Small intestine (tissue), 7 donors: ENCODE results near the gene CERKL. TPM values are rescaled to one million over a fixed set of nuclear protein-coding genes. Genes with fewer than 3 reads are reported as not detected.

Experiments
- DNase-seq, 2 donors: peaks; one replicate each; pipeline versions ENCODE4 v3.0.0 to v3.0.0-alpha.2; 2013
- FAIRE-seq: peaks from 2 replicates; lab custom pipeline; 2012; peaks lifted over from hg19 to GRCh38; lab: Jason Lieb, UNC
- H3K27ac ChIP-seq, 3 donors: one replicate each; pipeline ENCODE4 v1.5.1; 2013; ENCODE audit warnings: low read length in 2 of 3, mild to moderate bottlenecking in 2 of 3, control low read depth in 1 of 3, inconsistent platforms in 1 of 3, low read depth in 1 of 3, moderate library complexity in 1 of 3
- H3K27me3 ChIP-seq, 3 donors: one replicate each; pipeline ENCODE4 v1.6.1; 2013; ENCODE audit warnings: low read length in 3 of 3, inconsistent platforms in 1 of 3; ENCODE audit not compliant: control insufficient read depth in 3 of 3, insufficient read depth in 3 of 3
- H3K36me3 ChIP-seq, 3 donors: one replicate each; pipeline ENCODE4 v1.6.1; 2013; ENCODE audit warnings: low read length in 3 of 3, inconsistent platforms in 1 of 3, low read depth in 1 of 3, mild to moderate bottlenecking in 1 of 3, moderate library complexity in 1 of 3; ENCODE audit not compliant: control insufficient read depth in 3 of 3, insufficient read depth in 2 of 3
- H3K4me1 ChIP-seq, 3 donors: one replicate each; pipeline ENCODE4 v1.6.1; 2013; ENCODE audit warnings: low read length in 2 of 3, inconsistent platforms in 1 of 3, low read depth in 1 of 3, mild to moderate bottlenecking in 1 of 3, moderate library complexity in 1 of 3; ENCODE audit not compliant: control insufficient read depth in 3 of 3, insufficient read depth in 2 of 3
- H3K4me3 ChIP-seq, 3 donors: one replicate each; pipeline ENCODE4 v1.5.1; 2013; ENCODE audit warnings: low read length in 3 of 3, control low read depth in 1 of 3, inconsistent platforms in 1 of 3, low read depth in 1 of 3, mild to moderate bottlenecking in 1 of 3, moderate library complexity in 1 of 3
- H3K9me3 ChIP-seq, 2 donors: one replicate each; pipeline ENCODE4 v1.6.1; 2013; ENCODE audit warnings: low read depth in 1 of 2, low read length in 1 of 2; ENCODE audit not compliant: control insufficient read depth in 2 of 2, insufficient read depth in 1 of 2
- WGBS, 3 donors: extraction: QIAGEN DNeasy Blood & Tissue Kit; methylation state at CpG; one replicate each; pipeline ENCODE4 v1.1.7; 2013; 5-methylcytosine and 5-hydroxymethylcytosine counted together
- polyA plus RNA-seq, 4 donors: library from polyadenylated mRNA; stranded (reverse) in 3 of 4; unstranded in 1 of 4; fragments of 200-250 nt in 3 of 4; fragments of 120-200 nt in 1 of 4; gene quantifications; one replicate each; pipeline versions ENCODE4 v1.2.1 to v1.2.3, GENCODE V29; 2013
- donor health status: healthy with polysubstance abuse.
- donor health status: control.
- donor health status: control.
- donor health status: Bipolar disorder and iron deficiency.
- donor health status: healthy.

Gene CERKL
- polyA plus RNA-seq, 4 donors, result 1.1 to 7.9 (median 2.2) TPM; not detected in 1

GRCh38 chr2:181680937-181681811, 24.3 kb upstream of the CERKL start:
- DNase-seq (no peak), FAIRE-seq (no peak)
- Histone ChIP-seq H3K4me1 (peaks cover 4 to 11% (median 7%) of the 10 kb centered on the region in 3 donors), H3K36me3 (no peaks in the 10 kb centered on the region), H3K4me3 (no peak overlapping the region), H3K27ac (no peak overlapping the region), H3K27me3 (peaks cover 19 to 83% (median 62%) of the 10 kb centered on the region in 3 donors), H3K9me3 (no peaks in the 10 kb centered on the region)
- 5 to 12% (median 9%) methylated on average over 38 of the region's 38 CpGs for WGBS, 3 donors

GRCh38 chr2:181680055-181680936, 23.4 kb upstream of the CERKL start, which contains the start of gene NEUROD1:
Gene NEUROD1 (minus strand): TSS chr2:181680517. CDS start chr2:181678860, 1,657 bp downstream.
- Histone ChIP-seq H3K4me1 (peaks cover 4 to 11% (median 7%) of the 10 kb centered on the region in 3 donors), H3K9me3 (no peaks in the 10 kb centered on the region), H3K36me3 (no peaks in the 10 kb centered on the region), H3K4me3 (peak within 1 kb of the TSS in 1 of 3 donors; percentile 4), H3K27me3 (peaks cover 19 to 80% (median 61%) of the 10 kb centered on the region in 3 donors), H3K27ac (no peak within 1 kb of the TSS)
- no peak for DNase-seq
- no peak for FAIRE-seq
- 2 to 3% (median 2%) methylated on average over 40 to 45 of the region's 45 CpGs for WGBS, 3 donors

GRCh38 chr2:181679544-181679979, 22.7 kb upstream of the CERKL start:
- WGBS, 3 donors, result 4 to 9% (median 4%) methylated on average over 20 of the region's 20 CpGs
- no peak for DNase-seq
- FAIRE-seq, result no peak
- peak overlapping the region in 1 of 3 donors; percentile 4 for H3K4me3 ChIP-seq
- no peaks in the 10 kb centered on the region for H3K36me3 ChIP-seq
- peaks cover 19 to 75% (median 54%) of the 10 kb centered on the region in 3 donors for H3K27me3 ChIP-seq
- no peak overlapping the region for H3K27ac ChIP-seq
- no peaks in the 10 kb centered on the region for H3K9me3 ChIP-seq
- H3K4me1 ChIP-seq, result peaks cover 4 to 11% (median 7%) of the 10 kb centered on the region in 3 donors

- 17 to 28% (median 26%) methylated on average over 18 of the region's 18 CpGs for WGBS, 3 donors
- Histone ChIP-seq H3K27me3 (peaks cover 19 to 70% (median 50%) of the 10 kb centered on the region in 3 donors), H3K27ac (no peak overlapping the region), H3K9me3 (no peaks in the 10 kb centered on the region), H3K36me3 (no peaks in the 10 kb centered on the region), H3K4me3 (peak overlapping the region in 1 of 3 donors; percentile 4), H3K4me1 (peaks cover 4 to 11% (median 7%) of the 10 kb centered on the region in 3 donors)
- DNase-seq (no peak), FAIRE-seq (no peak)
Observed at GRCh38 chr2:181678861-181679543, 22.1 kb upstream of the CERKL start.

GRCh38 chr2:181677912-181678586, 21.1 kb upstream of the CERKL start:
- no peak overlapping the region for H3K27ac ChIP-seq
- H3K36me3 ChIP-seq, result no peaks in the 10 kb centered on the region
- no peak overlapping the region for H3K4me3 ChIP-seq
- WGBS, 3 donors, result 9 to 23% (median 17%) methylated on average over 41 of the region's 41 CpGs
- H3K27me3 ChIP-seq, result peaks cover 17 to 61% (median 45%) of the 10 kb centered on the region in 3 donors
- FAIRE-seq (no peak), DNase-seq (peak; percentile 59 to 91)
- peaks cover 4 to 8% (median 4%) of the 10 kb centered on the region in 3 donors for H3K4me1 ChIP-seq
- H3K9me3 ChIP-seq, result no peaks in the 10 kb centered on the region

GRCh38 chr2:181675254-181675653, 18.3 kb upstream of the CERKL start:
- H3K9me3 ChIP-seq, result no peaks in the 10 kb centered on the region
- H3K4me3 ChIP-seq, result no peak overlapping the region
- 44 to 61% (median 59%) methylated on average over 4 of the region's 4 CpGs for WGBS, 3 donors
- H3K27ac ChIP-seq, result no peak overlapping the region
- H3K36me3 ChIP-seq, result no peaks in the 10 kb centered on the region
- FAIRE-seq (no peak), DNase-seq (no peak)
- H3K4me1 ChIP-seq, result no peaks in the 10 kb centered on the region
- peaks cover under 1 to 33% (median 19%) of the 10 kb centered on the region in 3 donors for H3K27me3 ChIP-seq

GRCh38 chr2:181674461-181674860, 17.6 kb upstream of the CERKL start:
- FAIRE-seq (no peak), DNase-seq (no peak)
- no peak overlapping the region for H3K4me3 ChIP-seq
- H3K27me3 ChIP-seq, result peaks cover 0 to 25% (median 16%) of the 10 kb centered on the region in 3 donors
- no peaks in the 10 kb centered on the region for H3K36me3 ChIP-seq
- H3K9me3 ChIP-seq, result no peaks in the 10 kb centered on the region
- H3K27ac ChIP-seq, result no peak overlapping the region
- no peaks in the 10 kb centered on the region for H3K4me1 ChIP-seq
